HPDE6-E6E7 (cell line): ENCODE measurements around the gene ATF6B.
"Not testable (repeated sequence)": the region's sequence is repeated elsewhere in the genome, so short reads cannot be mapped to it uniquely, and the experiment has no call there.

Experiments used
- DNase-seq: peaks from one replicate; pipeline ENCODE4 v3.0.0; 2011; ENCODE audit warnings: missing footprints; ENCODE audit errors: extremely low spot score

The ATF6B gene

GRCh38 chr6:32154514-32155161 is 26.6 kb upstream of the ATF6B start:
- peak; percentile 82 for DNase-seq

- peak; percentile 67 for DNase-seq
Observed at GRCh38 chr6:32153564-32154513, 25.8 kb upstream of the ATF6B start, which contains the start of gene PPT2. TSS of gene PPT2 (plus strand) at chr6:32154141. CDS start at chr6:32154595, 454 bp downstream.

GRCh38 chr6:32152769-32153563 is 24.9 kb upstream of the ATF6B start:
- DNase-seq = peak; percentile 40

- no peak for DNase-seq
Observed at GRCh38 chr6:32151863-32152768, 24.1 kb upstream of the ATF6B start, which contains the start of gene PRRT1. TSS of gene PRRT1 (minus strand) at chr6:32151939. CDS start at chr6:32151827, 112 bp downstream.

- no peak for DNase-seq
Observed at GRCh38 chr6:32151181-32151862, 23.3 kb upstream of the ATF6B start.

GRCh38 chr6:32149932-32150870 is 22.2 kb upstream of the ATF6B start:
- no peak for DNase-seq

GRCh38 chr6:32149092-32149755 is 21.2 kb upstream of the ATF6B start:
- no peak for DNase-seq

GRCh38 chr6:32148289-32149091 is 20.4 kb upstream of the ATF6B start:
- DNase-seq = no peak

- no peak for DNase-seq
Observed at GRCh38 chr6:32147401-32148132, 19.5 kb upstream of the ATF6B start.

- DNase-seq = no peak
Observed at GRCh38 chr6:32146687-32147086, 18.6 kb upstream of the ATF6B start.

- no peak for DNase-seq
Observed at GRCh38 chr6:32146287-32146686, 18.2 kb upstream of the ATF6B start.

- DNase-seq = not testable (repeated sequence)
Observed at GRCh38 chr6:32144238-32144637, 16.2 kb upstream of the ATF6B start.

GRCh38 chr6:32140420-32141046 is 12.5 kb upstream of the ATF6B start:
- DNase-seq = no peak

GRCh38 chr6:32139590-32139989 is 11.5 kb upstream of the ATF6B start:
- no peak for DNase-seq

- DNase-seq = no peak
Observed at GRCh38 chr6:32137454-32137853, 9.4 kb upstream of the ATF6B start.

- no peak for DNase-seq
Observed at GRCh38 chr6:32133786-32134185, 5.7 kb upstream of the ATF6B start.

GRCh38 chr6:32132110-32132509 is 4.1 kb upstream of the ATF6B start:
- DNase-seq = no peak
